GM18520 (cell line): ENCODE measurements around the gene PCSK7.

Experiments
- ATAC-seq: cut with Tn5 transposase; IDR thresholded peaks from one replicate; pipeline ENCODE4 v1.9.1; 2021; ENCODE audit not compliant: unreplicated experiment

Gene PCSK7

GRCh38 chr11:117199053-117199915 is 32.6 kb downstream of the PCSK7 start, which contains the start of gene TAGLN:
TSS of gene TAGLN (plus strand) at chr11:117199370. CDS start at chr11:117203014, 3,644 bp downstream.
- no peak for ATAC-seq

DNA sequence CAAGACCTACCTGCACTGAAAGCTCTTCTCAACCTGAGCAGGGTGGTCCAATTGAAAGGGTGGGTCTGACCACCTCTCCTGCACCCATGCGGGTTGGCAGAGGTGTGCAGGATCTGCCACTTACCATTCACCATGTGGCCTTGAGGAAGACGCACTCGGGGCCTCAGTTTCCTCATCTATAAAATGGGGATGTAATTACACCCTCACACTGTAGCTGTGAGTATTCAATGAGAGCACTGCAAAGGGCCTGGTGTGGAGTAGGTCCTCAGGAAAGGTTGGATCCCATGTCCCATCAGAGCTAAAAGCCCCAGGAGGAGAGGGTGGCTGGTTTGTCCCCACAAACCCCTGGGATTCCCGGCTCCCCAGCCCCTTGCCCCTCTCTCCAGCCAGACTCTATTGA is 33.3 kb downstream of the PCSK7 start:
- no peak for ATAC-seq

DNA sequence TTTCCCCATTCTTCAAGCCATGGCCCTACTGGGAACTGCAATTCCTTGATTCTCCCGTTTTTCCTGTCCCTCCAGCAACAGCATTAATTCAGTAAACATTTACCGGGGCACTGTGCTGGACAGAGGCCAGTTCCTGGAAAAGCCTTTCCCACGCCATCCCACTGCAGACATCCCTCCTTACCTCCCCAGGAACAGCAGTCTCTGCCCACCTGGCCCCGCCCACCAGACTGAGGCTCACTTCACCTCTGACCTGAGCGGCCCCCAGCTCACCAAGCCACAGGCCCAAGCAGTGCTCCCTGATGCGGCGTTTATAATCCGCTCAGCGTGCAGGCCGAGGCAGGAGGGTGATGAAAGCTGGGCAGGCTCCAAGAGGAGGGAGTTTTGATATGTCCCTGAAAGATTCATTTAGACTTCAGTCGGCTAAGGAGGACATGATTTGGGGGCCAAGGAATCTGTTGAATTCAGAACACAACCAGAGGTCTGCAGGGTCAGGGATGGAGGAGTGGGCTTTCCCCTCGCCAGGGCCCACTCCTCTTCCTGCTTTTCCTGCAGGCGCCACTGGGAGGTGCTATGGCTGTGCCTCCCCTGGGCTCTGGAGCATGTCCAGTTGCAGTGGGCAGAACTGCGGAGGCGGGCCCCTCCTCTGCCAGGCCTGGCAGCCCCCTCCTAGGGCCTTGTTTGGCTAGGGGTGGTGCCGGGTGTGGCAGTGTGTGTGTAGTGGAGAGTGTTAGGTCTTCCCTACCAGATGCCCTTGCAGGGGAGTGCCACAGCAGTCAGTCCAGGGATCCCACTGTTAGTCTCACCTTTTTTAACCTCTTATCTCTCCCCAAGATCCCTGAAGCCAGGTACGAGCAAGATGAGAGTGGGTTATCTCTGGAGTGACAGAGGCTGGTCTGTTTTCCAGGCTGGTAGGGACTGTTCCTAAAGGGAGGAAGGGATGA is 34.1 kb downstream of the PCSK7 start:
- ATAC-seq = no peak

DNA sequence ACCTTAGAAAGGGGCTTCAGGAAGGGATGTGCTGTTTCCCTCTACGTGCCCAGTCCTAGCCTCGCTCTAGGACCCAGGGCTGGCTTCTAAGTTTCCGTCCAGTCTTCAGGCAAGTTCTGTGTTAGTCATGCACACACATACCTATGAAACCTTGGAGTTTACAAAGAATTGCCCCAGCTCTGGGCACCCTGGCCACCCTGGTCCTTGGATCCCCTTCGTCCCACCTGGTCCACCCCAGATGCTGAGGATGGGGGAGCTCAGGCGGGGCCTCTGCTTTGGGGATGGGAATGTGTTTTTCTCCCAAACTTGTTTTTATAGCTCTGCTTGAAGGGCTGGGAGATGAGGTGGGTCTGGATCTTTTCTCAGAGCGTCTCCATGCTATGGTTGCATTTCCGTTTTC is 34.9 kb downstream of the PCSK7 start:
- no peak for ATAC-seq

- no peak for ATAC-seq
These were observed 36.1 kb downstream of the PCSK7 start for GRCh38 chr11:117195761-117196160.

DNA sequence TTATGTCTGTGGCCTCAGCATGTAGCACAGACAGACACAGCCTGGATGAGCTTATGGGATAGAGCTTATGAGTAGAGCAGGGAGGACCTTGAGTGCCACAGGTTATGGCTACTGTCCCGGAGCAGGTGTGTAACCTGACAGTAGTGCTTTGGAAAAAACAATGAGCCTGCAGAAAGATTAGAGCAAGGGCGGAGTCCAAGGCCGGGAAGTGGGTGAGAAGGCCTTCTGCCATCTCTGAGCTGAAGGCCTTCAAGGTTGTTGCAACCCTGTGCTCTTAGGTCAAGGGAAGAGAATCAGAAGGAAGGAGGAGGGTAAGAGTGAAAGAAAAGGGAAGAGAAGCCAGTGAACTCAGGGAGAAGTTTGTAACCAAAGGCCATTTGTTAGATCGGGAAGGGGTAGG is 36.6 kb downstream of the PCSK7 start:
- ATAC-seq = no peak

GRCh38 chr11:117194267-117194666 is 37.6 kb downstream of the PCSK7 start:
- no peak for ATAC-seq

GRCh38 chr11:117193130-117194020 is 38.5 kb downstream of the PCSK7 start:
- ATAC-seq = no peak

- ATAC-seq = no peak
These were observed 39.4 kb downstream of the PCSK7 start for GRCh38 chr11:117192401-117192875.

GRCh38 chr11:117191680-117192400 is 40.0 kb downstream of the PCSK7 start:
- no peak for ATAC-seq

GRCh38 chr11:117189941-117190544 is 41.8 kb downstream of the PCSK7 start:
- ATAC-seq = no peak

- no peak for ATAC-seq
These were observed 42.5 kb downstream of the PCSK7 start for GRCh38 chr11:117189191-117189940.

DNA sequence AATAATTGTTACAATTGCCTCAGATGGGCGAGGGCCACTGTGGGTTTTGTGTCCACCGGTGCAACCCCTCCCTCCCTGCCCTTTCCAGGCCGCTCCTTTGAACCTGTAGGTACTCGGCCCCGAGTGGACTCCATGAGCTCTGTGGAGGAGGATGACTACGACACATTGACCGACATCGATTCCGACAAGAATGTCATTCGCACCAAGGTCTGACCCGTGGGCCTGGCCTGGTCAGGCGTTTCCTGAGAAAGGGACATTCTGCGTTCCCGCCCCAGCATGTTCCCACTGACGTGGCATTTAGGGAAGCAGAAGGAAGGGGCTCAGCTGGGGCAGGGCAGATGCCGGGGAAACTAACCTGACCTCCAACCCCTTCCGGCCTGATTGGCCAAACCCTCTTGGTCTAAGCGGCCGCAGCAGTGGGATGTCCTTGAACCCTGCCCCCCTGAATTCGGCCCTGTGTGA is 43.2 kb downstream of the PCSK7 start:
- ATAC-seq = no peak

- no peak for ATAC-seq
These were observed 43.9 kb downstream of the PCSK7 start for GRCh38 chr11:117187799-117188481.

DNA sequence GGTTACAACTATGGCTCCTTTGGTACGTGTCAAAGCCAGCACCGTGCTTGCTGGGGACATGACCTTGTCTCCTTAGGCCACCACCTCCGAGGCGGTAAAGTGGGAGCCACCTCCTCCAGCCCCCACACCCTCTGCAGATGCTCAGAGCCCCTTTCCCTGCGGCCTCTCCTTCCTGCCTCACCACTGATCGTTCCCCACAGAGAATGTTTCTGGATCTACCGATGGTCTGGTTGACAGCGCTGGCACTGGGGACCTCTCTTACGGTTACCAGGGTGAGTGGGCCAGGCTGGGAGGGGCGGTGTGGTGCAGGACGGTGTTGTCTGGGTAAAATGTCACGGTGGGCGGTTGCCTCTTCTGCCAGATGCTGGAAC is 44.5 kb downstream of the PCSK7 start:
- ATAC-seq = no peak

DNA sequence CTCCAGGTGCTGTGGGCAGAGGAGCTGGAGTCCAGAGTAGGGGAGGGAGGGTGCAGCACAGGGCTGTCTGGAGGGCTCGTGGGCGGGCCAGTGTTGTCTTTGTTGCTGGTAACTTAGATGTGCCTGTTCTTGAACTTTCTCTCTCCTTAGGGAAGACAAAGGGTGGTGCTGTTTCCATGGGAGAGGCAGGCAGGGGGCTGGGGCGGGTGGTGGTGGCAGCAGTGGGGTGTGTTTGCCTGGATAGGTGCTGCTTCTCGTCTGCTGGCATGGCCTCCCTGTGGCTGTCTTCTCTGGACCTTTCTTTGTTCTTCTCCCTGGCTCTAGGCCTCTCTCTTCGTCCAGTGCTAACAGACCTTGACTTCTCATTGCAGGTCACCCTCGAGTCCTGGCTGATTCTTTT is 44.9 kb downstream of the PCSK7 start:
- ATAC-seq = no peak

DNA sequence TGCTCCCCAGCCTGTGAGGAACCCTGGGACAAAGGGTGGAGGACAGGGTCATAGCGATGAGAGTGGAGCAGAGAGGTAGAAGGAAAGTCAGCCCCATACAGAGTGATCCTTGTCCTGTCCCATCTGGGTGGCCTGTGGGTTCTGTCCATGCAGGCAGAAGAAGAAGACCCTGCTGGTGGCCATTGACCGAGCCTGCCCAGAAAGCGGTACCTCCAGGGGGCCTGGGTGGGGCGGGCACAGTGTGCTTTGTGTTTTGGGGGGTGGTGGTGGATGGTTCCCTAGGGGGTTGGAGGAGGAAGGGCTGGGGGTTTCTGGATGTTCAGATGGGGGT is 45.5 kb downstream of the PCSK7 start:
- no peak for ATAC-seq

- ATAC-seq = no peak
These were observed 46.0 kb downstream of the PCSK7 start for GRCh38 chr11:117185736-117186430.
